ENCODE data around the gene UBE2D3. TPM values are rescaled to one million over a fixed set of nuclear protein-coding genes. Genes with fewer than 3 reads are reported as not detected.
A peak's percentile ranks its signal among the peaks of the same experiment; 100 is the strongest.

UBE2D3 gene
- total RNA-seq, 1 experiment from 2014 or later, result 235 TPM

- H3K4me3 Mint-ChIP-seq (ENCODE audit: low read depth, unreplicated experiment), result no peak overlapping the region
- CTCF ChIA-PET, result no interaction called here
- intact Hi-C loops (cut with micrococcal nuclease; ENCODE audit: unreplicated experiment), result loop anchor here (10.0 kb wide), 1 partner anchor 156 kb away; no protein-coding TSS in a partner anchor
Observed at GRCh38 chr4:102780476-102781144, 46.7 kb downstream of the UBE2D3 start.

DNA sequence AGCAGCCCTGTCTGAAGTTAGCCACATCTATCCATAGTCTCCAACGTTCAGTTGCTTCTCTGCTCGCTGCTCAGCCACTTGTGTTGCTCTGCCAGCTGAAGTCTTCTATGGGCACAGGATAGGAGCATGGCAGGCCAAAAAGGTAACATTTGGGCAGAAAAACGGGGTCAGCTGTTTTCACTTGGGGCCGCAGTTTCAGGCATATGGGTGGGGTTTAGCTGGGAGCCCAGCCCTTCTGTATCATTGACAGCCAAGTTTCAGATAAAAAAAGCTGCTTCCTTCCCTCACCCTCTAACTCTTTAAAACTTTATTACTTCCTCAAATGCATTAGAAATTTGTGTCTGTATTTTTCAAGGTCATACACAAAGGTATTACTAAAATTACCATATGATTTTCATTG lies 48.1 kb downstream of the UBE2D3 start:
- Mint-ChIP-seq H3K27ac (ENCODE audit: unreplicated experiment) (no peak overlapping the region), H3K36me3 (ENCODE audit: insufficient read depth, unreplicated experiment) (peaks cover 2% of the 10 kb centered on the region), H3K27me3 (ENCODE audit: unreplicated experiment) (no peaks in the 10 kb centered on the region), H3K4me1 (ENCODE audit: low read depth, unreplicated experiment) (peaks cover 23% of the 10 kb centered on the region), H3K4me3 (ENCODE audit: low read depth, unreplicated experiment) (no peak overlapping the region), H3K9me3 (ENCODE audit: low read depth, unreplicated experiment) (no peaks in the 10 kb centered on the region)
- intact Hi-C loops (cut with micrococcal nuclease; ENCODE audit: unreplicated experiment), result no loop called here
- CTCF ChIA-PET, result no interaction called here
- BruUV-seq (replicated peaks), result no TSS peak
- DNase-seq, result no peak
- TF ChIP-seq CTCF (IDR thresholded peaks at IDR 0.05; ENCODE audit: unreplicated experiment), result no peak

More at GRCh38 chr4:102780476-102781144, 46.7 kb downstream of the UBE2D3 start:
- no peaks in the 10 kb centered on the region for H3K27me3 Mint-ChIP-seq (ENCODE audit: unreplicated experiment)
- DNase-seq, result no peak
- no peak overlapping the region for H3K27ac Mint-ChIP-seq (ENCODE audit: unreplicated experiment)
- peaks cover 5% of the 10 kb centered on the region for H3K36me3 Mint-ChIP-seq (ENCODE audit: insufficient read depth, unreplicated experiment)
- no peaks in the 10 kb centered on the region for H3K9me3 Mint-ChIP-seq (ENCODE audit: low read depth, unreplicated experiment)
- no peak for TF ChIP-seq CTCF (IDR thresholded peaks at IDR 0.05; ENCODE audit: unreplicated experiment)
- peaks cover 23% of the 10 kb centered on the region for H3K4me1 Mint-ChIP-seq (ENCODE audit: low read depth, unreplicated experiment)
- BruUV-seq (replicated peaks), result no TSS peak

GRCh38 chr4:102778720-102779119 lies 48.6 kb downstream of the UBE2D3 start:
- CTCF ChIA-PET, result no interaction called here
- H3K36me3 Mint-ChIP-seq (ENCODE audit: insufficient read depth, unreplicated experiment), result no peaks in the 10 kb centered on the region
- peak; percentile 56 for DNase-seq

GRCh38 chr4:102775805-102776204 lies 51.5 kb downstream of the UBE2D3 start:
- CTCF ChIA-PET, result no interaction called here
- Mint-ChIP-seq H3K27me3 (ENCODE audit: unreplicated experiment) (no peaks in the 10 kb centered on the region), H3K9me3 (ENCODE audit: low read depth, unreplicated experiment) (no peaks in the 10 kb centered on the region), H3K4me1 (ENCODE audit: low read depth, unreplicated experiment) (peaks cover 22% of the 10 kb centered on the region), H3K4me3 (ENCODE audit: low read depth, unreplicated experiment) (no peak overlapping the region), H3K36me3 (ENCODE audit: insufficient read depth, unreplicated experiment) (no peaks in the 10 kb centered on the region), H3K27ac (ENCODE audit: unreplicated experiment) (no peak overlapping the region)
- intact Hi-C loops (cut with micrococcal nuclease; ENCODE audit: unreplicated experiment), result no loop called here
- TF ChIP-seq CTCF (IDR thresholded peaks at IDR 0.05; ENCODE audit: unreplicated experiment), result no peak
- no peak for DNase-seq
- no TSS peak for BruUV-seq (replicated peaks)

More at GRCh38 chr4:102778720-102779119, 48.6 kb downstream of the UBE2D3 start:
- peaks cover 23% of the 10 kb centered on the region for H3K4me1 Mint-ChIP-seq (ENCODE audit: low read depth, unreplicated experiment)
- H3K27ac Mint-ChIP-seq (ENCODE audit: unreplicated experiment), result no peak overlapping the region
- peak overlapping the region; percentile 33 for H3K4me3 Mint-ChIP-seq (ENCODE audit: low read depth, unreplicated experiment)
- H3K9me3 Mint-ChIP-seq (ENCODE audit: low read depth, unreplicated experiment), result no peaks in the 10 kb centered on the region
- no TSS peak for BruUV-seq (replicated peaks)
- intact Hi-C loops (cut with micrococcal nuclease; ENCODE audit: unreplicated experiment), result no loop called here
- no peaks in the 10 kb centered on the region for H3K27me3 Mint-ChIP-seq (ENCODE audit: unreplicated experiment)
- TF ChIP-seq CTCF (IDR thresholded peaks at IDR 0.05; ENCODE audit: unreplicated experiment), result no peak
